ENCODE data around the gene BICRAL.

- TF ChIP-seq CEBPB (IDR thresholded peaks at IDR 0.05): no peak
- no peak for TF ChIP-seq MAX (IDR thresholded peaks at IDR 0.05)
- no peak for TF ChIP-seq TCF12 (IDR thresholded peaks at IDR 0.05; ENCODE audit: low read depth)
- no peak for TF ChIP-seq YY1 (IDR thresholded peaks at IDR 0.05; ENCODE audit: low read depth)
- TF ChIP-seq EP300 (IDR thresholded peaks at IDR 0.05; ENCODE audit: borderline replicate concordance): no peak
- TF ChIP-seq REST (IDR thresholded peaks at IDR 0.05; ENCODE audit: low read depth): no peak
- no peak for TF ChIP-seq CREB1 (IDR thresholded peaks at IDR 0.05; ENCODE audit: low read depth)
- TF ChIP-seq RAD21 (IDR thresholded peaks at IDR 0.05; ENCODE audit: low read depth): no peak
- no peak for TF ChIP-seq TAF1 (IDR thresholded peaks at IDR 0.05; ENCODE audit: low read depth)
- TF ChIP-seq ZBTB7A (IDR thresholded peaks at IDR 0.05; ENCODE audit: low read depth): no peak
- no peak for TF ChIP-seq TEAD4 (IDR thresholded peaks at IDR 0.05)
- no peak for TF ChIP-seq FOXM1 (IDR thresholded peaks at IDR 0.05; ENCODE audit: borderline replicate concordance, low read depth)
Measured at GRCh38 chr6:42744351-42744893, 37.4 kb upstream of the BICRAL start.
